ENCODE data around the gene GNPDA1.

DNA sequence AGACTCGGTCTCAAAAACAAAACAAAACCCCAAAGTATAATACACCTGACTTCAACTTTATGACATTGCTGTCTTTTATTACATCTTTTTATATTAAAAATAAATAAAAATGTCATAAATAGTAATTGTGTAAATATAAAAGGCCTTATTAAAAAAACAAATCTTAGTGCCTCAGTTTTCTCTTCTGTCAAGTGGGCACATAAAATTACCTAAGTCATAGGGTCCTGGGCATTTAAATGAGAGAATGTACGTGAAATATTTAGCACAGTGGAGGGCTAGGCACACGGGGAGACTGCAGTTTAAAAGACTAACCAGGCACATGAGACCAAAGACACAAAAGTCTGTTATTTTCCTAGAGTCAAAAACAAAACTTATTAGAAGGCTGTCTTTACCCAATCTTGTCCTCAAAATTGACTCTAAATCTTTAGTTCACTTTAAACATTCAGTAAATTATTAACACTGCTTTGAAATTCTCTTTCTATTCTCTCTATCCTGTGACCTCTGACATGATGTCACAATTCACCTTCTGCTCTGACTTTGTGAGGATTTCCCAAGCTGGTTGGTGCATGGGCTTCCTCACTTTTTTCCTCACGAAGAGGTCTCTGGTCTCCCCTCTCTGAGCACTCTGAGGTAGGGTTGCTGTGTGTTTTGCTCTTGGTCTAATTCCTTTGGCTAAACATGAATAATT, 46.4 kb downstream of the GNPDA1 start:
- TF ChIP-seq CTCF (IDR thresholded peaks at IDR 0.05) (no peak), POLR2A (IDR thresholded peaks at IDR 0.05) (no peak)

Measured in vagina (tissue), 2 donors.